Gastroesophageal sphincter (tissue), 4 donors: Measurements from ENCODE around the gene PGBD5. TPM values are rescaled to one million over a fixed set of nuclear protein-coding genes. Genes with fewer than 3 reads are reported as not detected.
"Not testable (repeated sequence)": the region's sequence is repeated elsewhere in the genome, so short reads cannot be mapped to it uniquely, and the experiment has no call there.

ENCODE experiments used
- ATAC-seq: fragments of 150-250 bp; one replicate; pipeline ENCODE4 v1.9.1; 2016; ENCODE audit warnings: mild to moderate bottlenecking, moderate library complexity
- H3K27ac ChIP-seq, 4 donors: fragments of 200-600 bp; sonication (generic) in 3 of 4; 1 replicate in 3 of 4; 2 replicates in 1 of 4; pipeline ENCODE4 v1.5.1; 2016 to 2019
- H3K27me3 ChIP-seq: fragments of 200-600 bp; sonication (generic); one replicate; pipeline ENCODE4 v1.5.1; 2019
- H3K36me3 ChIP-seq, 2 donors: fragments of 200-600 bp; sonication (generic); one replicate each; pipeline ENCODE4 v1.5.1; 2019; ENCODE audit warnings: control low read depth in 1 of 2
- H3K4me1 ChIP-seq, 3 donors: fragments of 200-600 bp; sonication (generic); 1 replicate in 2 of 3; 2 replicates in 1 of 3; pipeline ENCODE4 v1.5.1; 2016 to 2019; ENCODE audit warnings: control low read depth in 2 of 3
- H3K4me3 ChIP-seq, 2 donors: fragments of 200-600 bp; sonication (generic); one replicate each; pipeline ENCODE4 v1.5.1; 2019; ENCODE audit warnings: mild to moderate bottlenecking in 1 of 2, moderate library complexity in 1 of 2
- H3K9me3 ChIP-seq, 3 donors: fragments of 200-600 bp; sonication (generic); one replicate each; pipeline ENCODE4 v1.5.1; 2017 to 2019; ENCODE audit warnings: control low read depth in 2 of 3
- EP300 ChIP-seq: sonication (generic); formaldehyde crosslinking; IDR thresholded peaks from one replicate; pipeline ENCODE4 v1.6.1; 2017; ENCODE audit warnings: antibody characterized with exemption, mild to moderate bottlenecking
- POLR2A ChIP-seq, 2 donors: fragments of 450-650 bp; IDR thresholded peaks; one replicate each; pipeline ENCODE4 v1.6.1; 2017; ENCODE audit warnings: antibody characterized with exemption in 2 of 2, mild to moderate bottlenecking in 2 of 2, moderate library complexity in 1 of 2
- POLR2AphosphoS5 ChIP-seq: sonication (generic); formaldehyde crosslinking; IDR thresholded peaks from one replicate; pipeline ENCODE4 v1.6.1; 2017; ENCODE audit warnings: antibody characterized with exemption
- WGBS, 2 donors: methylation state at CpG; one replicate each; pipeline ENCODE4 v1.1.5; 2018; ENCODE audit warnings: low coverage in 1 of 2; 5-methylcytosine and 5-hydroxymethylcytosine counted together
- total RNA-seq, 4 donors: library from RNA; depleted of rRNA; stranded (reverse); fragments of >200 nt; gene quantifications; one replicate each; pipeline ENCODE4 v1.1.0, GENCODE V29; 2016
- TF ChIP-seq, protein P1 (sequence below), 4 experiments: fragments of 200-600 bp in 2 of 4; fragments of 450-650 bp in 2 of 4; sonication (generic) in 1 of 4; IDR thresholded peaks; one replicate each; pipeline ENCODE4 v1.5.1; 2017 to 2019; ENCODE audit warnings: antibody characterized with exemption in 4 of 4, mild to moderate bottlenecking in 2 of 4, moderate library complexity in 2 of 4

The PGBD5 gene, protein sequence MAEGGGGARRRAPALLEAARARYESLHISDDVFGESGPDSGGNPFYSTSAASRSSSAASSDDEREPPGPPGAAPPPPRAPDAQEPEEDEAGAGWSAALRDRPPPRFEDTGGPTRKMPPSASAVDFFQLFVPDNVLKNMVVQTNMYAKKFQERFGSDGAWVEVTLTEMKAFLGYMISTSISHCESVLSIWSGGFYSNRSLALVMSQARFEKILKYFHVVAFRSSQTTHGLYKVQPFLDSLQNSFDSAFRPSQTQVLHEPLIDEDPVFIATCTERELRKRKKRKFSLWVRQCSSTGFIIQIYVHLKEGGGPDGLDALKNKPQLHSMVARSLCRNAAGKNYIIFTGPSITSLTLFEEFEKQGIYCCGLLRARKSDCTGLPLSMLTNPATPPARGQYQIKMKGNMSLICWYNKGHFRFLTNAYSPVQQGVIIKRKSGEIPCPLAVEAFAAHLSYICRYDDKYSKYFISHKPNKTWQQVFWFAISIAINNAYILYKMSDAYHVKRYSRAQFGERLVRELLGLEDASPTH
- total RNA-seq = 1 to 10 TPM in 1 of 4 donors, under 1 TPM in 3; 0.15 to 1.1 (median 0.33) TPM

DNA sequence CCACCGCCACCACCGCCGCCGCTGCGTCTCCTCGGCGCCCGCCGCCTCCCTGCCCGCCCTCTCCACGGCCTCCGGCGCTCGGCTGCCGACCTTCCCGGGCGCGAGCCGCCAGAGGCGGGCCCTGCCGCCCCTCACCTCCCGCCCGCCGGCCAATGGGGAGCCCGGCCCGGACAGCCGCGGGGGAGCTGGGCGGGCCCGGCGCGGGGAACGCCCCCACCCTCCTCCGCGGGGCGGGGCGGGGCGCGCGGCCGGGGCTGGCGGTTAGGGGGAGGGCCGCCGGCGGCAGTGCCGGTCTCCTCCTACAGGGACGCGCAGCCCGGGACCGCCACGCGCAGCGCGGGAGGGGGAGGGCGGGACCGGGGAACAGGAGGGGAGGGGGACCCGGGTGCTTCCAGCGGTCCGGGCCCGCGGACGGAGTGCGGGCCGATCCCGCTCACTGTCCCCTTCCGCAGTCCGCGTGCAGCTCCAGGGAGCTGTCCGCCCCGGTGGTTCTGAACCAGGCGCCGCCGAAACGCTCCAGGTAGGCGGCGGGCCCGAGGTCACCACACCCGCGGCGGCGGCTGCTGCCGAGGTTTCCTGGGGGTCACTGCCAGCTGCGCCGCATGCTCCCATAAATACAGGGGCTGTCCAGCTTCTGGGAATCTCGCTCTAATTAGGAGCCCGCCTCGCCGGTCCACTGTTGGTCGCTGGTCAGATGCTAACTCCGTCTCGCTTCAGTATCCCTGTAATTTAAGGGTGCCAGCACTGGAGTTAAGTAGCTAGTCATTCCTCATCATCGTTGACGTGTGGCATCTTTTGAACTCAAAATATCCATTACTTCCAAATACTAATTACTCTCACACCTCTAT is at the start of gene PGBD5:
PGBD5 (minus strand) TSS at position 87 of the 848 bp plus-strand sequence. CDS start 404 bp downstream, outside the sequence.
- no peaks in the 10 kb centered on the region for H3K9me3 ChIP-seq
- peak within 1 kb of the TSS; percentile 41 to 64 for H3K4me3 ChIP-seq
- 1 to 14% methylated on average over 2 to 7 of the region's 93 CpGs for WGBS, 2 donors
- H3K27me3 ChIP-seq = peaks cover 92% of the 10 kb centered on the region
- ATAC-seq = peak; percentile 88
- H3K4me1 ChIP-seq = peaks cover 0 to 20% (median 4%) of the 10 kb centered on the region in 3 donors
- no peak within 1 kb of the TSS for H3K27ac ChIP-seq
- TF ChIP-seq EP300 (no peak), POLR2A (IDR thresholded peaks at IDR 0.05) (no peak), POLR2AphosphoS5 (no peak)
- TF ChIP-seq, protein P1, sequence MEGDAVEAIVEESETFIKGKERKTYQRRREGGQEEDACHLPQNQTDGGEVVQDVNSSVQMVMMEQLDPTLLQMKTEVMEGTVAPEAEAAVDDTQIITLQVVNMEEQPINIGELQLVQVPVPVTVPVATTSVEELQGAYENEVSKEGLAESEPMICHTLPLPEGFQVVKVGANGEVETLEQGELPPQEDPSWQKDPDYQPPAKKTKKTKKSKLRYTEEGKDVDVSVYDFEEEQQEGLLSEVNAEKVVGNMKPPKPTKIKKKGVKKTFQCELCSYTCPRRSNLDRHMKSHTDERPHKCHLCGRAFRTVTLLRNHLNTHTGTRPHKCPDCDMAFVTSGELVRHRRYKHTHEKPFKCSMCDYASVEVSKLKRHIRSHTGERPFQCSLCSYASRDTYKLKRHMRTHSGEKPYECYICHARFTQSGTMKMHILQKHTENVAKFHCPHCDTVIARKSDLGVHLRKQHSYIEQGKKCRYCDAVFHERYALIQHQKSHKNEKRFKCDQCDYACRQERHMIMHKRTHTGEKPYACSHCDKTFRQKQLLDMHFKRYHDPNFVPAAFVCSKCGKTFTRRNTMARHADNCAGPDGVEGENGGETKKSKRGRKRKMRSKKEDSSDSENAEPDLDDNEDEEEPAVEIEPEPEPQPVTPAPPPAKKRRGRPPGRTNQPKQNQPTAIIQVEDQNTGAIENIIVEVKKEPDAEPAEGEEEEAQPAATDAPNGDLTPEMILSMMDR (IDR thresholded peaks at IDR 0.05) = no peak
- H3K36me3 ChIP-seq = no peaks in the 10 kb centered on the region

DNA sequence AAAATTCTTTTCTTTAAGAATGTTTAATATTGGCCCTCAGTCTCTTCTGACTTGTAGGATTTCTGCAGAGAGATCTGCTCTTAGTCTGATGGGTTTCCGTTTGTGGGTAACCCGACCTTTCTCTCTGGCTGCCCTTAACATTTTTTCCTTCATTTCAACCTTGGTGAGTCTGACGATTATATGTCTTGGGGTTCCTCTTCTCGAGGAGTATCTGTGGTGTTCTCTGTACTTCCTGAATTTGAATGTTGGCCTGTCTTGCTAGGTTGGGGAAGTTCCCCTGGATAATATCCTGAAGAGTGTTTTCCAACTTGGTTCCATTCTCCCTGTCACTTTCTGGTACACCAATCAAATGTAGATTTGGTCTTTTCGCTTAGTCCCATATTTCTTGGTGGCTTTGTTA is 48.8 kb upstream of the PGBD5 start:
- not testable (repeated sequence) for ATAC-seq
- 60 to 74% methylated on average over 1 to 5 of the region's 5 CpGs for WGBS, 2 donors

DNA sequence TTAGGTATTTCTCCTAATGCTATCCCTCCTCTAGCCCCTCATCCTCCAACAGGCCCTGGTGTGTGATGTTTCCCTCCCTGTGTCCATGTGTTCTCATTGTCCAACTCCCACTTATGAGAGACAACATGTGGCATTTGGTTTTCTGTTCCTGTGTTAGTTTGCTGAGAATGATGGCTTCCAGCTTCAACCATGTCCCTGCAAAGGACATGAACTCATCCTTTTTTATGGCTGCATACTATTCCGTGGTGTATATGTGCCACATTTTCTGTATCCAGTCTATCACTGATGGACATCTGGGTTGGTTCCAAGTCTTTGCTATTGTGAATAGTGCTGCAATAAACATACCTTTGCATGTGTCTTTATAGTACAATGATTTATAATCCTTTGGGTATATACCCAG is 44.6 kb upstream of the PGBD5 start:
- H3K4me3 ChIP-seq, H3K27ac ChIP-seq, H3K4me1 ChIP-seq, H3K36me3 ChIP-seq, H3K9me3 ChIP-seq, H3K27me3 ChIP-seq, ATAC-seq: not testable (repeated sequence)
- 88 to 92% methylated on average over 1 of the region's 1 CpG for WGBS, 2 donors

More for the DNA sequence above, 48.8 kb upstream of the PGBD5 start:
- not testable (repeated sequence) for H3K27ac ChIP-seq, H3K4me3 ChIP-seq, H3K4me1 ChIP-seq, H3K36me3 ChIP-seq
- peaks cover 0 to 13% (median 0%) of the 10 kb centered on the region in 3 donors for H3K9me3 ChIP-seq
- peaks cover 24% of the 10 kb centered on the region for H3K27me3 ChIP-seq

DNA sequence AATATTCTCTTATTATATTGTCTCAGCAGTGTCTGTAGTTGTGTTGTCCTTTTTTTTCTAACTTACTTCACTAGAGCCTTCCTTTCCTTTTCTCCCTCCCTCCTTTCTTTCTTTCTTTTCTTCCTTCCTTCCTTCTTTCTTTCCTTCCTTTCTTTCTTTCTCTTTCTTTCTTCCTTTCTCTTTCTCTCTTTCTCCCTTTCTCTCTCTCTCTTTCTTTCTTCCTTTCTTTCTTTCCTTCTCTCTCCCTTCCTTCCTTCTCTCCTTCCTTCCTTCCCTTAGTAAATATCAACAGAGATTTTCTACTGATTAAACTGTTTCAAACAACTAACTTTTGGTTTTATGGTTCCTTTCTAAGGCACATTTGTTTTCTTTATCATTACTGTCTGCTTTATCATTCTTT is 43.1 kb upstream of the PGBD5 start:
- no peak overlapping the region for H3K4me3 ChIP-seq
- ATAC-seq = no peak
- no peak overlapping the region for H3K27ac ChIP-seq
- no peaks in the 10 kb centered on the region for H3K36me3 ChIP-seq
- TF ChIP-seq POLR2A (IDR thresholded peaks at IDR 0.05) = no peak
- TF ChIP-seq, protein P1 (IDR thresholded peaks at IDR 0.05) = no peak
- H3K4me1 ChIP-seq = no peaks in the 10 kb centered on the region
- no peaks in the 10 kb centered on the region for H3K27me3 ChIP-seq
- peaks cover 0 to 6% (median 0%) of the 10 kb centered on the region in 3 donors for H3K9me3 ChIP-seq

DNA sequence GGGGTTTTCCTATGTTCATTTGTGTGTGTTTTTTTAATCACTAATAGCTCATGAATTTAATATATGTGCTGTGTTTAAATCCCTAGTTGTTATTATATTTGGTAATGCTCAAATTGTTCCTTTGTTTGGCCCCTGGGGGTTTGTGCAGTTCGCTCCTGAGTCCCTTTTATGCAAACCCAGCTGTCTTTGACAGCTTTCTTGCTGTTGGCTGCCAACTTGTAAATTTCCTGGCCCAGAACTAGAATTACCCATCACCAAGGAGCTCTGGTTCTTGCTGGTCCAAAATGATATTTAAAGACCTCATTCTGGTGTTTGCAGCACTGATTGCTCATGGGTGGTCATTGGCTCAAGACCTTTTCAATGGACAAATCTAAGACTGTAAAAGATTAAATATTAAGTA is 39.6 kb upstream of the PGBD5 start:
- H3K4me1 ChIP-seq = no peaks in the 10 kb centered on the region
- H3K9me3 ChIP-seq = no peaks in the 10 kb centered on the region
- ATAC-seq = no peak
- WGBS, 2 donors = 0 to 83% methylated on average over 1 of the region's 1 CpG
- no peaks in the 10 kb centered on the region for H3K36me3 ChIP-seq
- TF ChIP-seq EP300 (no peak), POLR2A (IDR thresholded peaks at IDR 0.05) (no peak), POLR2AphosphoS5 (no peak)
- TF ChIP-seq, protein P1 (IDR thresholded peaks at IDR 0.05) = no peak
- H3K4me3 ChIP-seq = no peak overlapping the region
- H3K27ac ChIP-seq = no peak overlapping the region
- peaks cover 28% of the 10 kb centered on the region for H3K27me3 ChIP-seq
